Measurements from ENCODE around the gene PIK3R3.

Gene PIK3R3

GRCh38 chr1:46153732-46154131 lies 21.3 kb upstream of the PIK3R3 start:
- no peak for DNase-seq

GRCh38 chr1:46153228-46153627 lies 20.8 kb upstream of the PIK3R3 start:
- no peak for DNase-seq

- DNase-seq: no peak
These were observed 19.6 kb upstream of the PIK3R3 start for GRCh38 chr1:46152016-46152415.

- DNase-seq: no peak
These were observed 17.7 kb upstream of the PIK3R3 start for GRCh38 chr1:46150085-46150484.

GRCh38 chr1:46148318-46148717 lies 15.9 kb upstream of the PIK3R3 start:
- no peak for DNase-seq

- no peak for DNase-seq
These were observed 5.5 kb upstream of the PIK3R3 start for GRCh38 chr1:46137916-46138315.

GRCh38 chr1:46136711-46137110 lies 4.3 kb upstream of the PIK3R3 start:
- DNase-seq: no peak

- no peak for DNase-seq
These were observed 2.4 kb upstream of the PIK3R3 start for GRCh38 chr1:46134660-46135331.

GRCh38 chr1:46133781-46134350 lies 1.4 kb upstream of the PIK3R3 start:
- no peak for DNase-seq

- DNase-seq: peak in 1 of 2 experiments; percentile 62
These were observed 791 bp upstream of the PIK3R3 start for GRCh38 chr1:46133181-46133658.

GRCh38 chr1:46131712-46132528 lies 509 bp downstream of the PIK3R3 start:
- peak in 1 of 2 experiments; percentile 16 for DNase-seq

- DNase-seq: no peak
These were observed 1.3 kb downstream of the PIK3R3 start for GRCh38 chr1:46131093-46131492.

- no peak for DNase-seq
These were observed 1.8 kb downstream of the PIK3R3 start for GRCh38 chr1:46130606-46131005.

- no peak for DNase-seq
These were observed 2.3 kb downstream of the PIK3R3 start for GRCh38 chr1:46130121-46130520.

- no peak for DNase-seq
These were observed 4.1 kb downstream of the PIK3R3 start for GRCh38 chr1:46128344-46128743.

- DNase-seq: no peak
These were observed 13.6 kb downstream of the PIK3R3 start for GRCh38 chr1:46118856-46119255.

- DNase-seq: no peak
These were observed 14.5 kb downstream of the PIK3R3 start for GRCh38 chr1:46117810-46118494.

- DNase-seq: no peak
These were observed 17.4 kb downstream of the PIK3R3 start for GRCh38 chr1:46114925-46115603.

GRCh38 chr1:46113948-46114347 lies 18.5 kb downstream of the PIK3R3 start:
- no peak for DNase-seq

GRCh38 chr1:46112108-46112507 lies 20.3 kb downstream of the PIK3R3 start:
- DNase-seq: no peak

GRCh38 chr1:46110521-46110920 lies 21.9 kb downstream of the PIK3R3 start:
- no peak for DNase-seq

- DNase-seq: no peak
These were observed 29.5 kb downstream of the PIK3R3 start for GRCh38 chr1:46102769-46103476.

All from NCI-H1930 (cell line).